ENCODE data around the gene FAM117A.
"Not testable (repeated sequence)": the region's sequence is repeated elsewhere in the genome, so short reads cannot be mapped to it uniquely, and the experiment has no call there.

FAM117A gene

GRCh38 chr17:49738456-49739163 lies 25.3 kb downstream of the FAM117A start:
- no peak for DNase-seq
- peaks cover 79% of the 10 kb centered on the region for H3K4me1 Mint-ChIP-seq (ENCODE audit: low read depth)
- no peaks in the 10 kb centered on the region for H3K9me3 Mint-ChIP-seq
- H3K27me3 Mint-ChIP-seq = no peaks in the 10 kb centered on the region
- H3K36me3 Mint-ChIP-seq (ENCODE audit: low read depth) = peaks cover 6% of the 10 kb centered on the region
- peak overlapping the region; percentile 96 for H3K27ac Mint-ChIP-seq
- H3K4me3 Mint-ChIP-seq = peak overlapping the region; percentile 79

DNA sequence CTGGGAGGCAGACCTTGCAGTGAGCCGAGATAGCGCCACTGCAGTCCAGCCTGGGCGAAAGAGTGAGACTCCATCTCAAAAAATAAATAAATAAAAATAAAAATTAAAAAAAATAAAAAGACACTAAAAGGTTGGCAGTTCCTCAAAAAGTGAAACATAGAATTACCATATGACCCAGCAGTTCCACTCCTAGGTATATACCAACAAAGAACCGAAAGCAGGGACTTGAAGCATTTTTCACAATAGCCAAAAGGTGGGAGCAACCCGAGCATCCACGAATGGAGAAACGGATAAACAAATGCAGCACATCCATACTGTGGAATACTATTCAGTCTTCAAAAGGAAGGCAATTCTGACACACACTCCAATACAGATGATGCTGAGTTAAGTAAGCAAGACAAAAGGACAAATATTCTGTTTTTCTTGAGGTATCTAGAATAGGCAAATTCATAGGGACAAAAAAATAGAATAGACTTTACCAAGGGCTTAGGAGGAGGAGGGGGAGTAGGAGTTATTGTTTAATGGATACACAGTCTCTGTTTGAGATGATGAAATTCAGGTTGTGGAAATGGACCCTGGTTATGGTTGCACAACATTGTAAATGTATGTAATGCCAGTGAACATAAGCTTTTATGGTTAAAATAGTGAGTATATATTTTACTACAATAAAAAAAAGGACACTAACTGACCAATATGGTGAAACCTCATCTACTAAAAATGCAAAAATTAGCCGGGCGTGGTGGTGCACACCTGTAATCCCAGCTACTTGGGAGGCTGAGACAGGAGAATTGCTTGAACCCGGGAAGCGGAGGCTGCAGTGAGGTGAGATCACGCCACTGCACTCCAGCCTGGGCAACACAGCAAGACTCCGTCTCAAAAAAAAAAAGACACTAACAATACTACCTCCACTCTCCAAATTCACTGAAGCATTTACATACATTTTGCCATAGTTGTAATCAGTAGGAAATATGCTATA lies 29.1 kb downstream of the FAM117A start:
- H3K27ac Mint-ChIP-seq = no peak overlapping the region
- peaks cover 76% of the 10 kb centered on the region for H3K4me1 Mint-ChIP-seq (ENCODE audit: low read depth)
- peaks cover 33% of the 10 kb centered on the region for H3K36me3 Mint-ChIP-seq (ENCODE audit: low read depth)
- H3K9me3 Mint-ChIP-seq = no peaks in the 10 kb centered on the region
- no peak overlapping the region for H3K4me3 Mint-ChIP-seq
- no peaks in the 10 kb centered on the region for H3K27me3 Mint-ChIP-seq
- DNase-seq = no peak

- peaks cover 66% of the 10 kb centered on the region for H3K4me1 Mint-ChIP-seq (ENCODE audit: low read depth)
- H3K4me3 Mint-ChIP-seq = no peak overlapping the region
- peaks cover 53% of the 10 kb centered on the region for H3K36me3 Mint-ChIP-seq (ENCODE audit: low read depth)
- no peaks in the 10 kb centered on the region for H3K27me3 Mint-ChIP-seq
- no peak for DNase-seq
- no peaks in the 10 kb centered on the region for H3K9me3 Mint-ChIP-seq
- H3K27ac Mint-ChIP-seq = peak overlapping the region; percentile 70
Measured at GRCh38 chr17:49731435-49731831, 32.5 kb downstream of the FAM117A start.

DNA sequence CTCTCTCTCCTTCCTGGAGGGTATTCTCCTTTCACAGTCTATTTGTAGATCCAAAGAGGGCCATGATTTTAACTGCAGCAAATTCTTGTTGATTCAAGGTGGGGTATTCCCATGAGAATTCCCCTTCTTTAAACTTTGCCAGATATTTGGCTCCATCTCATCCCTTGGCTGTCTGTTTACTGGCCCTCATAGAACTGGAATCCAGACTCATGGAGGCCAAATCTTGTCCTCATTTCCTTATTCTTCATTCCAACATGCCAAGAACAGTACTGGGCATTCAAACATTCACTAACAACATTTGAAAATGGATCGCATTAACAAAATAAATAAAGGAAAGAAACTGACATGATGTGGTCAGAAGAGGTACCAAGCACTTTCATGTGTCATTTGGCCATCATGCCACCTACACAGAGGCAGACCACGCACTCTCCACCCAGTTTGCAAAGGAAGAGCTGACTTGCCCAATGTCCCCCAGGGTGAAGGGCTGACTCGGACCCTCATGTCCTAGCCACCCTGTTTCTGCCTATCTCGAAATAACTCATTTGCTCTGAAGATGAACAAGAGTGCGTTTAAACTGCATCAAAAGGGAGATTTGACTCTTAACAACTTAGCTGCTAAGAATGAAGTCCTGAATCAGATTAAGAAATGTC lies 33.0 kb downstream of the FAM117A start:
- H3K27me3 Mint-ChIP-seq = no peaks in the 10 kb centered on the region
- peaks cover 61% of the 10 kb centered on the region for H3K4me1 Mint-ChIP-seq (ENCODE audit: low read depth)
- H3K9me3 Mint-ChIP-seq = no peaks in the 10 kb centered on the region
- H3K36me3 Mint-ChIP-seq (ENCODE audit: low read depth) = peaks cover 57% of the 10 kb centered on the region
- H3K27ac Mint-ChIP-seq = peak overlapping the region; percentile 70
- no peak for DNase-seq
- no peak overlapping the region for H3K4me3 Mint-ChIP-seq

- H3K4me3 Mint-ChIP-seq = no peak overlapping the region
- H3K4me1 Mint-ChIP-seq (ENCODE audit: low read depth) = peaks cover 61% of the 10 kb centered on the region
- no peaks in the 10 kb centered on the region for H3K9me3 Mint-ChIP-seq
- H3K36me3 Mint-ChIP-seq (ENCODE audit: low read depth) = peaks cover 63% of the 10 kb centered on the region
- no peak for DNase-seq
- H3K27ac Mint-ChIP-seq = peak overlapping the region; percentile 70
- no peaks in the 10 kb centered on the region for H3K27me3 Mint-ChIP-seq
Measured at GRCh38 chr17:49730078-49730784, 33.7 kb downstream of the FAM117A start.

GRCh38 chr17:49729069-49729468 lies 34.9 kb downstream of the FAM117A start:
- Mint-ChIP-seq H3K4me3 (no peak overlapping the region), H3K27me3 (no peaks in the 10 kb centered on the region), H3K27ac (peak overlapping the region; percentile 79), H3K4me1 (ENCODE audit: low read depth) (peaks cover 65% of the 10 kb centered on the region), H3K9me3 (no peaks in the 10 kb centered on the region), H3K36me3 (ENCODE audit: low read depth) (peaks cover 67% of the 10 kb centered on the region)
- no peak for DNase-seq

- peaks cover 68% of the 10 kb centered on the region for H3K36me3 Mint-ChIP-seq (ENCODE audit: low read depth)
- H3K27ac Mint-ChIP-seq = peak overlapping the region; percentile 79
- H3K9me3 Mint-ChIP-seq = no peaks in the 10 kb centered on the region
- no peak overlapping the region for H3K4me3 Mint-ChIP-seq
- no peak for DNase-seq
- H3K4me1 Mint-ChIP-seq (ENCODE audit: low read depth) = peaks cover 71% of the 10 kb centered on the region
- no peaks in the 10 kb centered on the region for H3K27me3 Mint-ChIP-seq
Measured at GRCh38 chr17:49728425-49728824, 35.5 kb downstream of the FAM117A start.

DNA sequence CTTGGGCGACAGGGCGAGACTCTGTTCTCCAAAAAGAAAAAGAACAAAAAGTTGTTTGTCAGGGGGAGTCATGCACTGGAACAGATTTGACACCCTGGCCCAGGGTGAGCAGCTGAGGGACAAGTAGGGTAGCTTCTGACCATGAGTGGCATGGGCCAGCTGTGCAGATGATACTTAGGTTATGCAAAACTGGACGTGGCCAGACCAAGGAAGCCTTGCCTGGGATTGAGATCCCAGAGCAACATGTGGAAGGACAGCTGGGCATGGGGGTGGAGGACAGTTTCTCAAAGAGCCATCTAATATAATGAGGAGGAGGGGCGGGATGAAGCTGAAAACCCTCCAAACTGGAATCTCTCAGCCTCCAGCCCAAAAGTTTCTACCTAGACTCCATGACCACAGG lies 36.6 kb downstream of the FAM117A start:
- Mint-ChIP-seq H3K36me3 (ENCODE audit: low read depth) (peaks cover 63% of the 10 kb centered on the region), H3K4me1 (ENCODE audit: low read depth) (peaks cover 65% of the 10 kb centered on the region), H3K4me3 (no peak overlapping the region), H3K9me3 (no peaks in the 10 kb centered on the region), H3K27me3 (no peaks in the 10 kb centered on the region), H3K27ac (peak overlapping the region; percentile 8)
- no peak for DNase-seq

- Mint-ChIP-seq H3K4me3 (no peak overlapping the region), H3K36me3 (ENCODE audit: low read depth) (peaks cover 64% of the 10 kb centered on the region), H3K9me3 (no peaks in the 10 kb centered on the region), H3K27me3 (no peaks in the 10 kb centered on the region), H3K4me1 (ENCODE audit: low read depth) (peaks cover 52% of the 10 kb centered on the region), H3K27ac (peak overlapping the region; percentile 1)
- DNase-seq = no peak
Measured at GRCh38 chr17:49725452-49726130, 38.3 kb downstream of the FAM117A start.

DNA sequence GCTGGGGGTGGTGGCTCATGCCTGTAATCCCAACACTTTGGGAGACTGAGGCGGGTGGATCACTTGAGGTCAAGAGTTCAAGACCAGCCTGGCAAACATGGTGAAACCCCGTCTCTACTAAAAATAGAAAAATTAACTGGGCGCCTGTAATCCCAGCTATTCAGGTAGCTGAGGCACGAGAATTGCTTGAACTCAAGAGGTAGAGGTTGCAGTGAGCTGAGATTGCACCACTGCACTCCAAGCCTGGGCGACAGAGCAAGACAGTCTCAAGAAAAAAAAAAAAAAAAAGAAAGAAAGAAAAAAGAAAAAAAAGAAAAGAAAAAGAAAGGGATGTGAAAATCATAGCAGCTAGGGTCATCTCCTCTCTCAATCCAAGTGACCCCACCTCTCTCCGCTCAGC lies 39.4 kb downstream of the FAM117A start:
- Mint-ChIP-seq H3K27ac (peak overlapping the region; percentile 78), H3K36me3 (ENCODE audit: low read depth) (peaks cover 65% of the 10 kb centered on the region), H3K4me1 (ENCODE audit: low read depth) (peaks cover 43% of the 10 kb centered on the region)
- not testable (repeated sequence) for DNase-seq, H3K4me3 Mint-ChIP-seq, H3K9me3 Mint-ChIP-seq, H3K27me3 Mint-ChIP-seq

DNA sequence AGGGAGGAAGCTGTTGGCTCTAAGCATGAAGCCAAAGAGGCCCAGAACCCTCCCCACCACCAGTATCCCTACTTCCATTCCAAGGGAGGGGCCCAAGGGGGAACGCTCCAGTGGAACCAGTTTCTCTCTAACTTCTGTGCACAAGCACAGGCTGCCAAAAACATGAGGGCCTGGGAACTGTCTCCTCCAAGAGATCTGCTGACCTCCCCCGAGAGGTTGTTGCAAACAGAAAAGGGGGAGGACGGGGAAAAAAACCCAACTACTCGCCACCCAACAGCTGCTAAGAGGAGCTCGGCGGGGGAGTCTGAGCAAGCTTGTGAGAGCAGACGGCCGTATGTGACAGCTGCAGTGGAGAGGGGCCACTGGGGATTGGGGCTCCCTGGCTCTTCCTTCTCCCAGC lies 40.5 kb downstream of the FAM117A start:
- peaks cover 34% of the 10 kb centered on the region for H3K4me1 Mint-ChIP-seq (ENCODE audit: low read depth)
- DNase-seq = no peak
- no peaks in the 10 kb centered on the region for H3K27me3 Mint-ChIP-seq
- peak overlapping the region; percentile 78 for H3K27ac Mint-ChIP-seq
- H3K4me3 Mint-ChIP-seq = no peak overlapping the region
- H3K36me3 Mint-ChIP-seq (ENCODE audit: low read depth) = peaks cover 73% of the 10 kb centered on the region
- H3K9me3 Mint-ChIP-seq = no peaks in the 10 kb centered on the region

DNA sequence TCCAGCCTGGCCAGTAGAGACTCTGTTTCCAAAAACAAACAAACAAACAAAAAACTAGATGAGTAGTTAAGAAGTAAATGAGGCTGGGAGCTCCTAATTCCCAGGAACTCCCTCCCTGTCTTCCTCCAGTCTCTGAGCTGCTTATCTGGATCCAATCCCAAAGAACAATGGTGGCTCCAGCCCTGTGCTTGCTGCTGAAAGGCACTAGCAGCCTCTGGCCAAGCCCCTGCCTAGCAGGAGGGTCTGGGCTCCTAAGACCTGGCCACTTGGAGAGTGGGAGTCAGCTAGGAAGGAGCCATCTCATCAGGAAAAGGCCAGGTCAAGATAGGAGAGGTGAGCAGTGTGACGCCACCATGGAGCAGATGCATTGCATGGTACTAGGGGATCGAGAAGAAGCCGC lies 41.9 kb downstream of the FAM117A start:
- Mint-ChIP-seq H3K36me3 (ENCODE audit: low read depth) (peaks cover 73% of the 10 kb centered on the region), H3K9me3 (no peaks in the 10 kb centered on the region), H3K27ac (peak overlapping the region; percentile 71), H3K4me1 (ENCODE audit: low read depth) (peaks cover 36% of the 10 kb centered on the region), H3K4me3 (no peak overlapping the region), H3K27me3 (no peaks in the 10 kb centered on the region)
- no peak for DNase-seq

DNA sequence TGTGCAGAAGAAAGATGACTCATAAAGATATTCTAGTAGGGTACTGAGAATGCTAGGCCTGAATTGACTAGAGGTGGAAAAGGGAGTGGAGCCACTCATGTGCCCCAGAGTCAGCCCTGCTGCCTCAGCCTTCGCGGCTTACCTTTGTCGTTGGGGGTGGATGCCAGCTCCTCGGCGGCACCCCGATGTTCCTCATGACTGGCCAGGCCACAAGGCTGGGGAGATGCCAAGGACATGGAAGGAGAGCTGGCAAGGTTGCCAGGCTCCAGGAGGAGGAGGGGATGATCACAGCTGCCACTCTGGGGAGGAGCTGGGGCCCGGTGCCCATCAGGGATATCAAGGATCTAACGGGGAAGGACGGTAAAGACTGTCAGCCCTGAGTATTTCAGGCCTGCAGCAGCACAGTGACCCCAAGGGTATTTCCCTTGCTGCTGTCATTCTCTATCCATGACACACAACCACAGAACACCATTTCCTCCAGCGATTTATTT lies 46.5 kb downstream of the FAM117A start:
- Mint-ChIP-seq H3K36me3 (ENCODE audit: low read depth) (peaks cover 84% of the 10 kb centered on the region), H3K4me3 (peak overlapping the region; percentile 50), H3K9me3 (no peaks in the 10 kb centered on the region), H3K4me1 (ENCODE audit: low read depth) (peaks cover 46% of the 10 kb centered on the region), H3K27me3 (no peaks in the 10 kb centered on the region), H3K27ac (peak overlapping the region; percentile 91)
- peak; percentile 58 for DNase-seq
